AG10803 (cell line): ENCODE measurements around the gene OR1S1.

Experiments
- DNase-seq: peaks from one replicate; pipeline ENCODE4 v3.0.0; 2010; ENCODE audit warnings: low read depth
- H3K4me3 ChIP-seq: 2 replicates; pipeline ENCODE4 v1.5.1; 2011; ENCODE audit warnings: mild to moderate bottlenecking, low read length, control low read depth
- CTCF ChIP-seq: conservative IDR thresholded peaks from 2 replicates; pipeline ENCODE4 v1.5.1; 2011; ENCODE audit warnings: mild to moderate bottlenecking, low read length, control low read depth, inconsistent platforms

The OR1S1 gene

GRCh38 chr11:58216476-58216875 is 4.0 kb downstream of the OR1S1 start:
- no peak for TF ChIP-seq CTCF
- H3K4me3 ChIP-seq = no peak overlapping the region
- no peak for DNase-seq

GRCh38 chr11:58222721-58223120 is 10.2 kb downstream of the OR1S1 start:
- DNase-seq = no peak
- H3K4me3 ChIP-seq = no peak overlapping the region
- TF ChIP-seq CTCF = no peak

DNA sequence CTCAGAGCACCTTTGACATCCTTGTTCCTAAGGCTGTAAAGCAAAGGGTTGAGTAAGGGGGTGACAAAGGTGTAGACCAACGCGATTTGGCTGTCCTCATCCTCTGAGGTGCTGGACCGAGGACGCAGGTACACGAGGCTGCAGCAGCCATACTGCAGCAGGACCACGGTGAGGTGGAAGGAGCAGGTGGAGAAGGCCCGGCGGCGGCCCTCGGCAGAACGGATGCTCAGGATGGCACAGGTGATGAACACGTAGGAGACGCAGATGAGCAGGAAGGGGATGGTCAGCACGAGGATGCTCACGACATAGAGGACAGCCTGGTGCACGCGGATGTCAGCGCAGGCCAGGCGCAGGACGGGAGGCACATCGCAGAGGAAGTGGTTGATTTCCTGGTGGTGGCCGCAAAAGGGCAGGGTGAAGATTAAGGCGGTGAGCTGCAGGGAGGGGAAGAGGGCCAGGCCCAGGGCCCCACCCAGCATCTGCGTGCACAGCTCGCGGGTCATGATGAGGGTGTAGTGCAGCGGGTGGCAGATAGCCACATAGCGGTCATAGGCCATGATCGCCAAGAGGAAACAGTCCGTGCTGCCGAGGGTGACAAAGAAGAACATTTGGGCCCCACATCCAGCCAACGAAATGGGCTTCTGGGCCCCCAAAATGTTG is 15.6 kb downstream of the OR1S1 start:
- no peak overlapping the region for H3K4me3 ChIP-seq
- no peak for TF ChIP-seq CTCF
- no peak for DNase-seq

DNA sequence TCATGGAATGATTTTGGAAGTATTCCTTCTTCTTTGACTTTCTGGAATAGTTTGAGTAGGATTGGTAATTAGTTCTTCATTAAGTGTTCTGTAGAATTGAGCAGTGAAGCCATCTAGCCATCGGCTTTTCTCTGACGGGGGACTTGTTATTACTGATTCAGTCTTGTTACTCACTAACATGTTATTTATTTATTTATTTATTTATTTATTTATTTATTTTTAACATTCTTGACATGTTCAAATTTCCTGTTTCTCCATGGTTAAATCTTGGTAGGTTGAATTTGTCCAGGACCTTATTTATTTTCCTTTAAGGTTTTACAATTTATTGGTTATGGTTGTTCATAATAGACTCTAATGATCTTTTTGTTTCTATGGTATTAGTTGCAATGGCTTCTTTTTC is 31.4 kb downstream of the OR1S1 start:
- no peak for DNase-seq
- H3K4me3 ChIP-seq = no peak overlapping the region
- TF ChIP-seq CTCF = no peak

DNA sequence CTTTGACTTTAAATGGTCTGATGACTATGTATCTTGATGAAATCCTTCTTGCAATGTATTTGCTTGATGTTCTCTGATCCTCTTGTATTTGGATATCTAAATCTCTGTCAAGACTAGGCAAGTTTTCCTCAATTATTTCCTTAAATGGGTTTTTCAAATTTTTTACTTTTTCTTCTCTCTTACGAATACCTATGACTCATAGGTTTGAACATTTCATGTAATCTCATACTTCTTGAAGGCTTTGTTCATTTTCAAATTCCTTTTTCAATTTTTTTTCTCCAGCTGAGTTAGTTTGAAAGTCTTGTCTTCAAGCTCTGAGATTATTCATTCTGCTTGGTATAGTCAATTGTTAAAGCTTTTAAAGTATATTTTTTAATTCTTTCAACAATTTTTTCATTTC is 42.4 kb downstream of the OR1S1 start:
- H3K4me3 ChIP-seq = no peak overlapping the region
- no peak for TF ChIP-seq CTCF
- no peak for DNase-seq

DNA sequence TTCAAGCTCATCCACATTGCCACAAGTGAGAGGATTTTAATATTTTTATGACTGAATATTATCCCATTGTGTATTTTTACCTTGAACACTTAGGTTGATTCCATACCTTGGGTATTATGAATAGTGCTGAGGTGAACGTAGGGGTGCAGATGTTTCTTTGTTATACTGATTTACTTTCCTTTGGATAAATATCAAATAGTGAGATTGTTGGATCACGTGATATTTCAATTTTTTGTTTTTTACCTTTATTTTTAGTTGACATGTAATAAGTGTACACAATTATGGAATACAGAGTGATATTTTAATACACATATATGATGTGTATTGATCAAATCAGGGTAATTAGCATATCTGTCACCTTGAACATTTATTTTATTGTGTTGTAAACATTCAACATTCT is 47.5 kb downstream of the OR1S1 start:
- no peak overlapping the region for H3K4me3 ChIP-seq
- DNase-seq = no peak

More for the DNA sequence above, 47.5 kb downstream of the OR1S1 start:
- TF ChIP-seq CTCF = no peak
